K562 (cell line): ENCODE data around the gene NT5C. TPM values are rescaled to one million over a fixed set of nuclear protein-coding genes. Genes with fewer than 3 reads are reported as not detected.
A peak's percentile ranks its signal among the peaks of the same experiment; 100 is the strongest.

ENCODE experiments used
- ATAC-seq: fragments of 200-7000 bp; cut with Tn5 transposase; 3 replicates; pipeline ENCODE4 v1.9.1; 2020; ENCODE audit warnings: moderate library complexity
- BruUV-seq: library from RNA; stranded (reverse); fragments of 400-500 nt; replicated peaks from 2 replicates; lab custom pipeline; 2021; lab: Mats Ljungman, UMichigan
- CTCF ChIA-PET: fragments of 300-600 bp; formaldehyde crosslinking; extraction: SDS; loops from one replicate; lab custom pipeline; 2021; ENCODE audit warnings: low intra/inter-chr PET ratio; lab: Yijun Ruan, JAX
- POLR2A ChIA-PET: fragments of 300-600, 350-650 bp; sonication (Branson Sonifier 250); formaldehyde crosslinking; extraction: SDS; loops from one replicate; lab custom pipeline; 2021; ENCODE audit warnings: antibody characterized with exemption, inconsistent platforms; lab: Yijun Ruan, JAX
- DNase-seq, 4 experiments: peaks; one replicate each; pipeline versions ENCODE4 v3.0.0 to v3.0.0-alpha.2; 2011 to 2018; ENCODE audit warnings: low spot score in 3 of 4, mixed read lengths in 3 of 4; ENCODE audit errors: extremely low read depth in 1 of 4
- FAIRE-seq: peaks from 2 replicates; lab custom pipeline; 2011; peaks lifted over from hg19 to GRCh38; lab: Jason Lieb, UNC
- H2AFZ ChIP-seq: 2 replicates; pipeline ENCODE4 v1.6.0; 2011; ENCODE audit warnings: low read depth, low read length, control low read depth, inconsistent platforms
- H3K27ac ChIP-seq: fragments of 200-600 bp; 3 replicates; pipeline ENCODE4 v1.8.0; 2011; ENCODE audit warnings: low read depth, mild to moderate bottlenecking, control low read depth, inconsistent platforms, low read length, moderate library complexity, mixed read lengths; ENCODE audit errors: extremely low read depth
- H3K27me3 ChIP-seq, 2 experiments: fragments of 300-600 bp in 1 of 2; 2 replicates in 1 of 2; 3 replicates in 1 of 2; pipeline versions ENCODE4 v1.6.0 to v1.8.0; 2011; ENCODE audit warnings: inconsistent platforms in 2 of 2, low read length in 2 of 2, mild to moderate bottlenecking in 1 of 2, mixed read lengths in 1 of 2, moderate library complexity in 1 of 2; ENCODE audit not compliant: control insufficient read depth in 2 of 2, insufficient read depth in 2 of 2
- H3K36me3 ChIP-seq: fragments of 300-600 bp; 3 replicates; pipeline ENCODE4 v1.8.0; 2011; ENCODE audit warnings: mild to moderate bottlenecking, low read length, inconsistent platforms; ENCODE audit not compliant: control insufficient read depth, insufficient read depth
- H3K4me1 ChIP-seq, 2 experiments: fragments of 200-600 bp in 1 of 2; replicated peaks in 1 of 2; 2 replicates in 1 of 2; 3 replicates in 1 of 2; pipeline versions ENCODE4 v1.5.1 to v1.8.0; 2011; ENCODE audit warnings: inconsistent platforms in 2 of 2, low read length in 2 of 2, mild to moderate bottlenecking in 1 of 2, mixed read lengths in 1 of 2, moderate library complexity in 1 of 2; ENCODE audit not compliant: control insufficient read depth in 2 of 2, insufficient read depth in 2 of 2
- H3K4me2 ChIP-seq: 2 replicates; pipeline ENCODE4 v1.6.1; 2011; ENCODE audit warnings: low read length, control low read depth, inconsistent platforms, mixed read lengths; ENCODE audit not compliant: insufficient read depth
- H3K4me3 ChIP-seq: fragments of 200-600 bp; sonication (generic), shearing (Covaris generic); 2 replicates; pipeline ENCODE4 v1.5.1; 2016; ENCODE audit warnings: control low read depth, inconsistent platforms
- H3K79me2 ChIP-seq: fragments of 200-600 bp; 3 replicates; pipeline ENCODE4 v1.8.0; 2011; ENCODE audit warnings: low read length, inconsistent platforms; ENCODE audit not compliant: control insufficient read depth, insufficient read depth
- H3K9ac ChIP-seq, 2 experiments: 2 replicates each; pipeline versions ENCODE4 v1.6.0 to v1.6.1; 2011; ENCODE audit warnings: low read depth in 2 of 2, low read length in 2 of 2, control low read depth in 1 of 2, inconsistent platforms in 1 of 2, mild to moderate bottlenecking in 1 of 2, mixed read lengths in 1 of 2; ENCODE audit not compliant: insufficient read depth in 1 of 2
- H3K9me1 ChIP-seq: one replicate; pipeline ENCODE4 v1.6.0; 2011; ENCODE audit warnings: inconsistent platforms, mild to moderate bottlenecking, low read length, moderate library complexity; ENCODE audit not compliant: control insufficient read depth, insufficient read depth
- H3K9me3 ChIP-seq: replicated peaks from 2 replicates; pipeline ENCODE4 v1.5.1; 2011; ENCODE audit warnings: low read depth, low read length, inconsistent platforms; ENCODE audit not compliant: control insufficient read depth, insufficient read depth
- H4K20me1 ChIP-seq: replicated peaks from 2 replicates; pipeline ENCODE4 v1.6.1; 2011; ENCODE audit warnings: low read length, inconsistent platforms, mixed read lengths; ENCODE audit not compliant: control insufficient read depth, insufficient read depth
- FUS ChIP-seq: fragments of 200-400 bp; formaldehyde crosslinking; optimal IDR thresholded peaks from 2 replicates; pipeline ENCODE3; 2017; ENCODE audit warnings: low read depth, low read length
- POLR2G ChIP-seq: fragments of 200-400 bp; formaldehyde crosslinking; IDR thresholded peaks from 2 replicates; pipeline ENCODE4 v1.6.1; 2017; ENCODE audit warnings: low read depth, mild to moderate bottlenecking, antibody characterized with exemption, low read length, moderate library complexity
- SP1 ChIP-seq: sonication (generic); formaldehyde crosslinking; IDR thresholded peaks from 2 replicates; pipeline ENCODE4 v1.8.1; 2022; ENCODE audit warnings: mild to moderate bottlenecking, missing genetic modification reagents
- TSHZ1 ChIP-seq: fragments of 250-450 bp; sonication (Bioruptor Pico); IDR thresholded peaks from 2 replicates; pipeline ENCODE4 v1.4.0; 2020; ENCODE audit warnings: mild to moderate bottlenecking, moderate library complexity
- ZBTB33 ChIP-seq: sonication (generic); formaldehyde crosslinking; IDR thresholded peaks from 2 replicates; pipeline ENCODE4 v1.8.1; 2023; ENCODE audit warnings: mild to moderate bottlenecking, missing genetic modification reagents
- ZMIZ1 ChIP-seq, 2 experiments: fragments of 150-350 bp in 1 of 2; IDR thresholded peaks; 2 replicates each; pipeline ENCODE4 v1.6.1; 2012 to 2016; ENCODE audit warnings: low read depth in 2 of 2, low read length in 2 of 2, mild to moderate bottlenecking in 1 of 2, moderate library complexity in 1 of 2
- ZNF79 ChIP-seq: fragments of 250-450 bp; sonication (Bioruptor Pico); IDR thresholded peaks from 2 replicates; pipeline ENCODE4 v1.4.0; 2020; ENCODE audit warnings: low read depth, mild to moderate bottlenecking, moderate library complexity
- WGBS: fragments of 100-300 bp; shearing (Covaris generic); methylation state at CpG from one replicate; pipeline ENCODE4 v1.1.6; 2016; ENCODE audit warnings: low coverage, mixed read lengths; ENCODE audit not compliant: insufficient coverage; ENCODE audit errors: missing lambda C conversion rate; 5-methylcytosine and 5-hydroxymethylcytosine counted together
- in situ Hi-C: fragments of 300-500 bp; cut with MboI; formaldehyde crosslinking; loops from 4 replicates; pipeline ENCODE4 v1.15.0; 2018; ENCODE audit warnings: inconsistent platforms, mixed read lengths
- intact Hi-C: fragments of 100-400 bp; cut with micrococcal nuclease; formaldehyde crosslinking; loops from 2 replicates; pipeline ENCODE4 v1.14.2; 2022
- polyA plus RNA-seq, 8 experiments: library from polyadenylated mRNA; depleted of rRNA in 4 of 8; stranded (reverse) in 5 of 8; unstranded in 3 of 8; fragments of >200 nt; fragmentation: Nextera tagmentation in 2 of 8; fragmentation: Illumina TruSeq in 1 of 8; extraction: Ambion mirVana in 2 of 8; extraction: Trizol in 1 of 8; gene quantifications; 2 replicates each; pipeline versions ENCODE4 v1.2.1 to v1.2.3, GENCODE V29; 2011 to 2014; ENCODE audit warnings: inconsistent platforms in 1 of 8, missing spikeins in 1 of 8
- total RNA-seq, 7 experiments: library from RNA; depleted of rRNA in 6 of 7; stranded (reverse); fragments of >200 nt in 6 of 7; fragmentation: Illumina TruSeq in 2 of 7; extraction: Trizol in 2 of 7; gene quantifications; 2 replicates each; pipeline versions ENCODE4 v1.2.1 to v1.2.3, GENCODE V29; 2011 to 2021; ENCODE audit warnings: low replicate concordance in 1 of 7

NT5C gene
- total and polyA plus RNA-seq, 9 of the 15 experiments (the other 6 are each of a cell fraction or from before 2014, with no cell fraction given), result 2.9 to 205 (median 45.0) TPM

- Histone ChIP-seq H3K79me2 (no peaks in the 10 kb centered on the region; the same call in 2 of the 3 replicates), H3K36me3 (no peaks in the 10 kb centered on the region), H2AFZ (no peak overlapping the region), H3K4me3 (no peak overlapping the region), H3K4me2 (no peak overlapping the region), H3K4me1 (peaks cover 48 to 69% of the 10 kb centered on the region in 2 experiments), H3K27ac (no peak overlapping the region; the same call in 2 of the 3 replicates), H3K9ac (peak overlapping the region in 1 of 2 experiments; percentile 63; a peak in 2 of 4 replicates), H4K20me1 (no peaks in the 10 kb centered on the region), H3K9me1 (peaks cover 3% of the 10 kb centered on the region), H3K27me3 (no peaks in the 10 kb centered on the region; a peak in 1 of 5 replicates), H3K9me3 (no peaks in the 10 kb centered on the region)
- in situ Hi-C loops, result no loop called here
- no peak for ATAC-seq
- ChIA-PET CTCF (no interaction called here), POLR2A (interaction anchor here (0.9 to 1.7 kb wide), 3 partner anchors 19 to 61 kb away, joined by 3 to 8 read pairs (median 4); partner anchors contain the start of gene JPT1)
- intact Hi-C loops, result no loop called here
- 84% methylated on average over 17 of the region's 18 CpGs for WGBS
- TF ChIP-seq TSHZ1 (CRISPR knock-in tag) (no peak), ZBTB33 (CRISPR knock-in tag) (0 out of 2 replicates have a peak, but pooled peaks have one; percentile 10), ZNF79 (CRISPR knock-in tag) (no peak), FUS (no peak), POLR2G (0 out of 2 replicates have a peak, but pooled peaks have one; percentile 12), ZMIZ1 (IDR thresholded peaks at IDR 0.05; ENCODE audit: low read depth in 2 of 2, low read length in 2 of 2) (no peak), SP1 (no peak)
- no TSS peak for BruUV-seq
- no peak for DNase-seq
- FAIRE-seq, result no peak
These were observed 37.9 kb downstream of the NT5C start for GRCh38 chr17:75093548-75094158.
